ENCODE results near the gene VNN1.
"Not testable (repeated sequence)": the region's sequence is repeated elsewhere in the genome, so short reads cannot be mapped to it uniquely, and the experiment has no call there.

VNN1 gene

DNA sequence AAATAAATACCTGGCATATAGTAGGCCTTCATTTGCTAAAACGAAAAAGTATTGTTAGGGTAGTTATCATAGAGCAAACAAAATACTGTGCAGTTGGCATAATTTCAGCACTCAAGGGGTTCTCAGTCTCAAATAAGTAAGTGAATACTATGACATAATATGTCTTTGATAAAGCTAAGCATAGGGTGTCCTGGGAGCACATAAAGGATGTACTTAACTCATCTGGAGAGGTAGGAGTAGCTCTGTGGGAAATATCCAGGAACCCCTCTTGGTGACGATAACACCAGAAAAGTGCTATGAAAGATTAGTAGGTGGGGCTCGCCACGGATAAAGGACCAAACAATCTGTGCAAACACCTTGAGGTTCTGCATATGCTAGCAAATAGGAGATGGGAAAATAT lies 23.2 kb downstream of the VNN1 start:
- FAIRE-seq (no peak), DNase-seq (ENCODE audit: insufficient read length, low spot score) (no peak)
- TF ChIP-seq, protein P1, sequence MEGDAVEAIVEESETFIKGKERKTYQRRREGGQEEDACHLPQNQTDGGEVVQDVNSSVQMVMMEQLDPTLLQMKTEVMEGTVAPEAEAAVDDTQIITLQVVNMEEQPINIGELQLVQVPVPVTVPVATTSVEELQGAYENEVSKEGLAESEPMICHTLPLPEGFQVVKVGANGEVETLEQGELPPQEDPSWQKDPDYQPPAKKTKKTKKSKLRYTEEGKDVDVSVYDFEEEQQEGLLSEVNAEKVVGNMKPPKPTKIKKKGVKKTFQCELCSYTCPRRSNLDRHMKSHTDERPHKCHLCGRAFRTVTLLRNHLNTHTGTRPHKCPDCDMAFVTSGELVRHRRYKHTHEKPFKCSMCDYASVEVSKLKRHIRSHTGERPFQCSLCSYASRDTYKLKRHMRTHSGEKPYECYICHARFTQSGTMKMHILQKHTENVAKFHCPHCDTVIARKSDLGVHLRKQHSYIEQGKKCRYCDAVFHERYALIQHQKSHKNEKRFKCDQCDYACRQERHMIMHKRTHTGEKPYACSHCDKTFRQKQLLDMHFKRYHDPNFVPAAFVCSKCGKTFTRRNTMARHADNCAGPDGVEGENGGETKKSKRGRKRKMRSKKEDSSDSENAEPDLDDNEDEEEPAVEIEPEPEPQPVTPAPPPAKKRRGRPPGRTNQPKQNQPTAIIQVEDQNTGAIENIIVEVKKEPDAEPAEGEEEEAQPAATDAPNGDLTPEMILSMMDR (IDR thresholded peaks at IDR 0.05; ENCODE audit: insufficient read depth, missing control alignments) = no peak

DNA sequence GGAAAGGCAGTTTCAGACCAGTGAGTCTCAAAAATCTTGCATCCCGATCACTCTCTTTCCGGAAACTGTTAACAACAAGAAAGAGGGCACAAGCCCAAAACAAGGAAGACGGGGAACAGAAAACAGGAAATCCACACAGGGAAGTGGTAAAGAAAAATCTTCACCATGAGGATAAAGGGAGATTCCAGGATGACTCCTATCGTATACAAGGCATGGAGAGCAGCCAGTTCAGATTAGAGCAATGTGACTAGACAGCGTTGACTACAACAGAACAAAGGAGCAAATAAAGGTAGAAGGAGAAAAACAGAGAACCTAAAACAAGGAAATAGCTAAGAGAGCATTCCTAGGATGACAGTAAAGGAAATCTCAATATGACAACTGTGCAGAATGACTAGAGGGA lies 26.5 kb downstream of the VNN1 start:
- FAIRE-seq (no peak), DNase-seq (ENCODE audit: insufficient read length, low spot score) (no peak)
- TF ChIP-seq, protein P1 (IDR thresholded peaks at IDR 0.05; ENCODE audit: insufficient read depth, missing control alignments) = no peak

DNA sequence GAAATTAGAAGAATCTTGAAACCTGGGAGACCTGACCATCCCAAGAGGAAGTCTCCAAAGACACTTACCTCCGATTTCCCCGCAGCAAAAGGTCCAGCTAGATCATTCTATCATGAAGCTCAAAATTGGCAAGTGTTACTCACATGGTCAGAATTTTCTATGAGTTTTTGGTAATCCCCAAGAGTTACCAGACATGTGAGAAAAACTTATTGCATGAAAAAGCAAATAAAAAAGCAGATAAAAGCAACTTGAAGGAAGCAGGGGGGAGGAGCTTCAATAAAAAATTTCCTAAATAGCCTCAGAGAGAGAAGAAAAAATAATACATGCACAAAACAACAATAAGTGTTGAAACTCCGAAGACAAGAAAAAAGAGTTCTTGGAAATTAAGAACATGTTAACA lies 27.3 kb downstream of the VNN1 start:
- FAIRE-seq (no peak), DNase-seq (ENCODE audit: insufficient read length, low spot score) (no peak)
- TF ChIP-seq, protein P1 (IDR thresholded peaks at IDR 0.05; ENCODE audit: insufficient read depth, missing control alignments) = no peak

DNA sequence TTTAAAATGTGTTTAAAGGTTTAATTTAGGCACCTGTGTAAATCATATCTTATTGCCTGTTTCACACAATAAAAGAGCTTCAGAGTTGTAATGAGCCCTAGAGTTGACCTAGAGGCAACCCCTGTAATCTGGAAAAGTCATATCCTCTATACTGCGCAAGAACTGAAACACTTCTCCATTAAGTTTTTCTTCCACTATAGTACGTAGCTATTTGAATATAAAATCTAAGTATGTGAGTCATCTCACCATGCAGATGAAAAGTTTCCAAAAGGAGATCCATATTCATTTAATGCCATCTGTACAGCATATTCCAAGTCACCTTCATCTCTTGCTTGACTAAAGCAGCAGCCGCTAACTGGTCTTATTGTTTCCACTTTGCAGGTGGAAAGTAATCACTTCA lies 28.8 kb downstream of the VNN1 start:
- TF ChIP-seq, protein P1 (IDR thresholded peaks at IDR 0.05; ENCODE audit: insufficient read depth, missing control alignments) = no peak
- no peak for FAIRE-seq
- no peak for DNase-seq (ENCODE audit: insufficient read length, low spot score)

DNA sequence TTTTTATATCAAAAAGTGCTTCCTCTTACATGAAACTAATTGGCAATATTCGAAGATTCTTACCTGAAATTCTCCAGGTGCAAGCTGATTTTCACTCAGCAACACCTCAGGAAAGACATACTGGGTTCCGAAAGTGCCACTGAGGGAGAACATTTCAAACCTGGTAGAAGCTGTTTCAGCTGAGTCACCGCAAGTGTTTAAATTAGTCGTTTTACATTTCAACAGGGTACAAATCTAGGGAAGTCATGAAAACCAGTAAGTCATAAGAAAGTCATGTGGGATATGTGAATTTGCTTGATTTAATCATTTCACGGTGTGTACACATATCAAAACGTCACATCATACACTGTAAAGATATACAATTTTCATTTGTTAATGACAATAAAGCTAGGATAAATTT lies 29.6 kb downstream of the VNN1 start:
- FAIRE-seq (no peak), DNase-seq (ENCODE audit: insufficient read length, low spot score) (no peak)
- TF ChIP-seq, protein P1 (IDR thresholded peaks at IDR 0.05; ENCODE audit: insufficient read depth, missing control alignments) = no peak

- TF ChIP-seq, protein P1 (IDR thresholded peaks at IDR 0.05; ENCODE audit: insufficient read depth, missing control alignments) = no peak
- FAIRE-seq = no peak
- DNase-seq (ENCODE audit: insufficient read length, low spot score) = no peak
Measured at GRCh38 chr6:132683543-132683942, 30.3 kb downstream of the VNN1 start.

DNA sequence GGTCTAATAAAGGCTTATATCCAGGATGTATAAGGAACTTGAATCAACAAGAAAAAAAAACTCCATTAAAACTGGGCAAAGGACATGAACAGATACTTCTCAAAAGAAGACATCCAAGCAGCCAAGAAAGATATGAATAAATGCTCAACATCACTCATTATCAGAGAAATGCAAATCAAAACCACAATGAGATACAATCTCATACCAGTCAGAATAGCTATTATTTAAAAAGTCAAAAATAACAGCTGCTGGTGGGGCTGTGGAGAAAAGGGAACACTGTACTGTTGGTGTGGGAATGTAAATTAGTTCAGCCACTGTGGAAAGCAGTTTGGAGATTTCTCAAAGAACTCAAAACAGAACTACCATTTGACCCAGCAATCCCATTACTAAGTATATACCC lies 34.8 kb downstream of the VNN1 start:
- DNase-seq (ENCODE audit: insufficient read length, low spot score); FAIRE-seq: not testable (repeated sequence)

DNA sequence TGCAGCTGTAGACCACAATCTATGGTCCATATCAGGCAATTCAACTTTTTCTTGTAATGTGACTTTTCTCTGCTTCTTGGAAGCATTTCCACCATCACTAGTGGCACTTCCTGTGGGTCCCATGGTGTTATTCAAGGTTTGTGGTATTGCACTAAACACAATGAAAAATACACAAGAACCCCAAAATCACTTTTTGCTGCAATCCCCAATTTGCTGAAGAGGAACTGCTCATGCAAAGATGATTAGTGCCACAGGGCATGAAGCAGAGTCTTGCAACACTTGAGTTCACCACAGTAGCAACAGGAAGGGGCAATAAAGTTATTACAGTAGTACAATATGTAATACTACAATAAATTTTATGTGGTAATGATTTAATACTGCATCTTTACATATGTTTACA lies 38.1 kb downstream of the VNN1 start:
- TF ChIP-seq, protein P1 (IDR thresholded peaks at IDR 0.05; ENCODE audit: insufficient read depth, missing control alignments) = no peak
- DNase-seq (ENCODE audit: insufficient read length, low spot score) (no peak), FAIRE-seq (no peak)
